Pancreas (tissue), 10 donors: ENCODE data around the gene ZNF444. TPM values are rescaled to one million over a fixed set of nuclear protein-coding genes. Genes with fewer than 3 reads are reported as not detected.

ENCODE experiments used
- ATAC-seq, 4 donors: fragments of 200-7000 bp; cut with Tn5 transposase; one replicate each; pipeline versions ENCODE4 v1.8.0 to v1.9.1; 2020; ENCODE audit warnings: mild to moderate bottlenecking in 4 of 4, moderate library complexity in 4 of 4
- DNase-seq, 6 donors: peaks; one replicate each; pipeline ENCODE4 v3.0.0-alpha.2; 2020
- FAIRE-seq: peaks from 2 replicates; lab custom pipeline; 2012; peaks lifted over from hg19 to GRCh38; lab: Jason Lieb, UNC
- H3K27ac ChIP-seq, 4 donors: fragments of 200-600 bp; sonication (generic); 1 replicate in 3 of 4; 2 replicates in 1 of 4; pipeline versions ENCODE4 v1.5.0 to v1.8.0; 2020
- H3K27me3 ChIP-seq, 4 donors: fragments of 200-600 bp; one replicate each; pipeline ENCODE4 v1.8.0; 2021
- H3K36me3 ChIP-seq, 3 donors: fragments of 200-600 bp; sonication (generic) in 1 of 3; one replicate each; pipeline versions ENCODE4 v1.5.0 to v1.8.0; 2020 to 2021
- H3K4me1 ChIP-seq, 3 donors: fragments of 200-600 bp; one replicate each; pipeline ENCODE4 v1.8.0; 2021
- H3K4me3 ChIP-seq, 4 donors: fragments of 200-600 bp; sonication (generic) in 2 of 4; one replicate each; pipeline versions ENCODE4 v1.5.0 to v1.8.0; 2020 to 2021
- H3K9me3 ChIP-seq, 4 donors: fragments of 200-600 bp; one replicate each; pipeline ENCODE4 v1.8.0; 2021
- WGBS, 2 donors: extraction: QIAGEN DNeasy Blood & Tissue Kit; methylation state at CpG; one replicate each; pipeline ENCODE4 v1.1.7; 2013; 5-methylcytosine and 5-hydroxymethylcytosine counted together
- intact Hi-C, 3 donors: fragments of 100-400 bp; cut with DNase I; formaldehyde crosslinking; loops; one replicate each; pipeline versions ENCODE4 v1.11.1 to v1.14.2; 2022
- polyA plus RNA-seq, 2 donors: library from polyadenylated mRNA; stranded (reverse); fragments of 200-250 nt; gene quantifications; one replicate each; pipeline ENCODE4 v1.2.3, GENCODE V29; 2013
- total RNA-seq, 6 donors: library from RNA; stranded (reverse); fragmentation: NEBNext Ultra II Directional in 4 of 6; extraction: Animal tissue kit (Norgen Biotek cat#: 25700) in 4 of 6; gene quantifications; one replicate each; pipeline versions ENCODE4 v1.2.1 to v1.2.4, GENCODE V29; 2021 to 2023
- TF ChIP-seq, protein P1 (sequence below), 4 donors: fragments of 200-600 bp; sonication (generic) in 3 of 4; IDR thresholded peaks; one replicate each; pipeline versions ENCODE4 v1.5.0 to v1.8.0; 2021; ENCODE audit warnings: antibody characterized with exemption in 4 of 4
- donor health status: healthy with polysubstance abuse.
- donor health status: DM: no; HTN: no; CAD: no; lungs with moderate emphysema.
- donor health status: DM: no; HTN: no; CAD: no.
- donor health status: control.
- donor health status: control.
- donor health status: Bipolar disorder and iron deficiency.
- donor health status: DM: yes; HTN: yes; CAD: no.
- donor health status: DM: no; HTN: no; CAD: no.
- donor health status: DM: no; HTN: no; CAD: no.
- donor health status: DM: yes; HTN: yes; CAD: no.

The ZNF444 gene
- total and polyA plus RNA-seq, 8 donors, result 27.9 to 99.0 (median 34.2) TPM

GRCh38 chr19:56136362-56136761 lies 4.7 kb upstream of the ZNF444 start:
- no peak overlapping the region for H3K4me3 ChIP-seq
- H3K9me3 ChIP-seq, result no peaks in the 10 kb centered on the region
- FAIRE-seq (no peak), ATAC-seq (no peak), DNase-seq (no peak)
- TF ChIP-seq, protein P1, sequence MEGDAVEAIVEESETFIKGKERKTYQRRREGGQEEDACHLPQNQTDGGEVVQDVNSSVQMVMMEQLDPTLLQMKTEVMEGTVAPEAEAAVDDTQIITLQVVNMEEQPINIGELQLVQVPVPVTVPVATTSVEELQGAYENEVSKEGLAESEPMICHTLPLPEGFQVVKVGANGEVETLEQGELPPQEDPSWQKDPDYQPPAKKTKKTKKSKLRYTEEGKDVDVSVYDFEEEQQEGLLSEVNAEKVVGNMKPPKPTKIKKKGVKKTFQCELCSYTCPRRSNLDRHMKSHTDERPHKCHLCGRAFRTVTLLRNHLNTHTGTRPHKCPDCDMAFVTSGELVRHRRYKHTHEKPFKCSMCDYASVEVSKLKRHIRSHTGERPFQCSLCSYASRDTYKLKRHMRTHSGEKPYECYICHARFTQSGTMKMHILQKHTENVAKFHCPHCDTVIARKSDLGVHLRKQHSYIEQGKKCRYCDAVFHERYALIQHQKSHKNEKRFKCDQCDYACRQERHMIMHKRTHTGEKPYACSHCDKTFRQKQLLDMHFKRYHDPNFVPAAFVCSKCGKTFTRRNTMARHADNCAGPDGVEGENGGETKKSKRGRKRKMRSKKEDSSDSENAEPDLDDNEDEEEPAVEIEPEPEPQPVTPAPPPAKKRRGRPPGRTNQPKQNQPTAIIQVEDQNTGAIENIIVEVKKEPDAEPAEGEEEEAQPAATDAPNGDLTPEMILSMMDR (IDR thresholded peaks at IDR 0.05), result no peak
- peaks cover 20 to 52% (median 51%) of the 10 kb centered on the region in 3 donors for H3K4me1 ChIP-seq
- intact Hi-C loops, result no loop called here
- H3K27ac ChIP-seq, result peak overlapping the region in 3 of 4 donors; percentile 77 to 92 (median 90)
- H3K27me3 ChIP-seq, result no peaks in the 10 kb centered on the region
- WGBS, 2 donors, result 42 to 48% methylated on average over 10 of the region's 10 CpGs
- no peaks in the 10 kb centered on the region for H3K36me3 ChIP-seq

DNA sequence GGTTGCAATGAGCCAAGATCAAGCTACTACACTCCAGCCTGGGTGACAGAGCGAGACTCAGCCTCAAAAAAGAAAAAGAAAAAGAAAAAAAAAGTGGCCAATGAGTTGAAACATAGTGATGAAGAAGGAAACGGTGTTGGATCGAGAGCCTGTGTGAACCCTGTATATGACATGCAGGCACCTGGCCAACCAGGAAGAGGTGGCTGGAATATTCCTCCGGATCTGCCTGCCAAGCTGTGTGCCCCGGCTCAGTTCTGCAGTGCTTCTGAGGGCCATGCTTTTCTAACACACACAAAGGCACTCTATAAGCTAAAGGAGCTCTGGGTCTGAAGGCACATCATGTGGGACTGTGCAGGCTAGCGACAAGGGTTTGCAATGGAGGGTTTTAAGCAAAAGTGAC lies 3.7 kb upstream of the ZNF444 start:
- Histone ChIP-seq H3K27me3 (no peaks in the 10 kb centered on the region), H3K4me3 (no peak overlapping the region), H3K36me3 (no peaks in the 10 kb centered on the region), H3K4me1 (peaks cover 21 to 58% (median 55%) of the 10 kb centered on the region in 3 donors), H3K9me3 (no peaks in the 10 kb centered on the region), H3K27ac (peak overlapping the region; percentile 77 to 92 (median 87))
- intact Hi-C loops, result no loop called here
- ATAC-seq (peak; percentile 44 to 53 (median 46)), DNase-seq (peak; percentile 80 to 92 (median 90)), FAIRE-seq (no peak)
- TF ChIP-seq, protein P1 (IDR thresholded peaks at IDR 0.05), result no peak
- 18 to 20% methylated on average over 6 of the region's 6 CpGs for WGBS, 2 donors

DNA sequence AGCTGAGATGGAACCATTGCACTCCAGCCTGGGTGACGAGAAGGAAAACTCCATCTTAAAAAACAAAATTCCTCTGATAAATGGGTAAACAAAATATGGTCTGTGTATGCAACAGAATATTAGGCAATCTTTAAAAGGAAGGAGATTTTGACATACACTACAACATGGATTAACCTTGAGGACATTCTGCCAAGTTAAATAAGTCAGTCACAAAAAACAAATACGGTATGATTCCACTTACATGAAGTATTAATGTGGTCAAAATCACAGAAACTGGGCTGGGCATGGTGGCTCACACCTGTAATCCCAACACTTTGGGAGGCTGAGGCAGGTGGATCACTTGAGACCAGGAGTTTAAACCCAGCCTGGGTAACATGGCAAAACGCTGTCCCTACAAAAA lies 3.0 kb upstream of the ZNF444 start:
- DNase-seq (peak in 2 of 6 donors; percentile 33 to 54), FAIRE-seq (no peak), ATAC-seq (peak; percentile 17 to 30 (median 24))
- Histone ChIP-seq H3K36me3 (no peaks in the 10 kb centered on the region), H3K27ac (peak overlapping the region; percentile 77 to 92 (median 87)), H3K4me1 (peaks cover 28 to 63% (median 62%) of the 10 kb centered on the region in 3 donors), H3K27me3 (no peaks in the 10 kb centered on the region), H3K4me3 (no peak overlapping the region), H3K9me3 (no peaks in the 10 kb centered on the region)
- 21 to 24% methylated on average over 3 of the region's 3 CpGs for WGBS, 2 donors
- intact Hi-C loops, result no loop called here
- TF ChIP-seq, protein P1 (IDR thresholded peaks at IDR 0.05), result no peak

DNA sequence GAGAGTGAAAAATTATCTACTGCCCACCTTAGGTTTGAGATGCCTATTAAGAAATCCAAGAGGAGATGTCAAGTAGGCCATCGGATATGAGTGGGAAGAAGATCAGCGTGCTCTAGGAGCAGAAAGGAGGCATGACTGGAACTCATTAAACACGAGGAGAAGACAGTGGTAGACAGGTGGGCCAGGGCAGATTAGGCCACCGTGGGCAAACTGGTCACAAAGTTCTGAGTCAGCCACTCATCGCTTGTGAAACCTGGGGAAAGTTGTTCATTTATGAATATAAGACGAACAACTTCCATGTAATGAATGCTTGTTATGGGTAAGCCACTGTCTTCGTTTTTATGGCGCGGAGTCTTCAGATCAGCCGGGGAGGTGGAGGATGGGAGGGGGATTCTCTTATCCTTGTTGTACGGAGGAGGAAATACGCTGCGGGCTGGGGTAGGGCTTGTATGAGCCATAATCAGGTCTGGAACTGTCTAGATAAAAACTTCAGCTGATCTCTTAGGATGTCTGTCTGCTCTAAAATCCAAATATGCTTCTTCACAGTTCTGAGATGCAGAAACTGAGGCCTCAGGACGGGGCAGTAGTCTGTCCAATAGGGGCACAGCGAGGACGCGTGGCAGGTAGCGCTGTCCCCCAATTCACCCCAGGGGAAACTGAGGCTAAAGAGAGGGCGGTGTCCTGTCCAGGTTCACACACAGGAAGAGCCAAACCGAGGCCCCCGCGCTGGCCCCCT lies 1.1 kb upstream of the ZNF444 start:
- 32 to 33% methylated on average over 22 of the region's 22 CpGs for WGBS, 2 donors
- H3K4me1 ChIP-seq, result peaks cover 45 to 76% (median 76%) of the 10 kb centered on the region in 3 donors
- intact Hi-C loops, result no loop called here
- TF ChIP-seq, protein P1 (IDR thresholded peaks at IDR 0.05), result no peak
- ATAC-seq, result no peak
- H3K36me3 ChIP-seq, result no peaks in the 10 kb centered on the region
- peak overlapping the region in 3 of 4 donors; percentile 6 to 48 (median 26) for H3K4me3 ChIP-seq
- H3K27me3 ChIP-seq, result no peaks in the 10 kb centered on the region
- FAIRE-seq, result no peak
- H3K9me3 ChIP-seq, result no peaks in the 10 kb centered on the region
- peak in 2 of 6 donors; percentile 44 to 47 for DNase-seq
- H3K27ac ChIP-seq, result peak overlapping the region; percentile 88 to 95 (median 94)
